PC-9 (cell line): Measurements from ENCODE around the gene PLAC1. TPM values are rescaled to one million over a fixed set of nuclear protein-coding genes. Genes with fewer than 3 reads are reported as not detected.

Experiments
- BruUV-seq: library from RNA; stranded (reverse); fragments of 400-500 nt; replicated peaks from 2 replicates; lab custom pipeline; 2021; lab: Mats Ljungman, UMichigan
- CTCF ChIA-PET: fragments of 300-600 bp; sonication (Branson Sonifier 250); formaldehyde crosslinking; loops from one replicate; lab custom pipeline; 2022; ENCODE audit warnings: antibody characterized with exemption; lab: Charles Lee
- POLR2A ChIA-PET: fragments of 300-600 bp; sonication (Branson Sonifier 250); formaldehyde crosslinking; loops from one replicate; lab custom pipeline; 2022; ENCODE audit warnings: antibody characterized with exemption; ENCODE audit not compliant: unreplicated experiment; lab: Charles Lee
- DNase-seq, 2 experiments: peaks; one replicate each; pipeline versions ENCODE4 v3.0.0 to v3.0.0-alpha.2; 2015 to 2022; ENCODE audit warnings: mixed read lengths in 1 of 2
- H2AFZ ChIP-seq: fragments of 200-600 bp; sonication (generic); 2 replicates; pipeline ENCODE4 v1.8.1; 2017; ENCODE audit warnings: antibody characterized with exemption
- H3F3A ChIP-seq: fragments of 200-600 bp; sonication (generic); 2 replicates; pipeline ENCODE4 v1.8.1; 2017; ENCODE audit warnings: antibody characterized with exemption, mild to moderate bottlenecking, low read depth; ENCODE audit not compliant: insufficient read depth
- H3K27ac ChIP-seq: fragments of 200-600 bp; sonication (generic); 2 replicates; pipeline ENCODE4 v1.6.1; 2016; ENCODE audit warnings: mixed run types
- H3K27me3 ChIP-seq: fragments of 200-600 bp; sonication (generic); 2 replicates; pipeline ENCODE4 v1.6.1; 2016; ENCODE audit warnings: low read depth, mixed run types; ENCODE audit not compliant: insufficient read depth
- H3K36me3 ChIP-seq: fragments of 200-600 bp; sonication (generic); 2 replicates; pipeline ENCODE4 v1.6.1; 2016; ENCODE audit warnings: low read depth, mixed run types
- H3K4me1 ChIP-seq: fragments of 200-600 bp; sonication (generic); replicated peaks from 2 replicates; pipeline ENCODE4 v1.6.1; 2016; ENCODE audit warnings: mixed run types; ENCODE audit not compliant: insufficient read depth
- H3K4me2 ChIP-seq: fragments of 200-600 bp; sonication (generic); 2 replicates; pipeline ENCODE4 v1.6.1; 2017; ENCODE audit warnings: mixed run types
- H3K4me3 ChIP-seq: fragments of 200-600 bp; sonication (generic); 2 replicates; pipeline ENCODE4 v1.6.1; 2016; ENCODE audit warnings: mixed run types
- H3K79me2 ChIP-seq: fragments of 200-600 bp; sonication (generic); 2 replicates; pipeline ENCODE4 v1.6.1; 2017; ENCODE audit warnings: low read depth, mixed run types
- H3K9me2 ChIP-seq: fragments of 200-600 bp; sonication (generic); 2 replicates; pipeline ENCODE4 v1.8.1; 2017; ENCODE audit warnings: mild to moderate bottlenecking; ENCODE audit not compliant: insufficient read depth
- H3K9me3 ChIP-seq: fragments of 200-600 bp; sonication (generic); 2 replicates; pipeline ENCODE4 v1.8.1; 2016; ENCODE audit warnings: low read depth; ENCODE audit not compliant: insufficient read depth
- H4K20me1 ChIP-seq: fragments of 200-600 bp; sonication (generic); 2 replicates; pipeline ENCODE4 v1.8.1; 2017; ENCODE audit not compliant: insufficient read depth
- CTCF ChIP-seq: fragments of 200-600 bp; sonication (generic); conservative IDR thresholded peaks from 2 replicates; pipeline ENCODE4 v1.6.1; 2017; ENCODE audit warnings: mixed run types, antibody characterized with exemption, mild to moderate bottlenecking, moderate library complexity
- EZH2 ChIP-seq: fragments of 200-600 bp; sonication (generic); IDR thresholded peaks from 2 replicates; pipeline ENCODE4 v1.8.0; 2017; ENCODE audit warnings: antibody characterized with exemption, low read depth
- intact Hi-C: fragments of 100-400 bp; cut with micrococcal nuclease; formaldehyde crosslinking; loops from one replicate; pipeline ENCODE4 v1.10.0; 2022; ENCODE audit not compliant: unreplicated experiment
- total RNA-seq: library from RNA; stranded (reverse); gene quantifications from 2 replicates; pipeline ENCODE4 v1.2.3, GENCODE V29; 2021

PLAC1 gene
- total RNA-seq, 1 experiment from 2014 or later, result 2.1 TPM

- Histone ChIP-seq H4K20me1 (no peaks in the 10 kb centered on the region), H3K4me3 (no peak overlapping the region), H3K79me2 (peaks cover 20% of the 10 kb centered on the region), H3K4me1 (peaks cover 44% of the 10 kb centered on the region), H3K27ac (no peak overlapping the region), H3K36me3 (0 out of 2 replicates have a peak, but pooled peaks cover 12% of the 10 kb centered on the region), H3K9me3 (no peaks in the 10 kb centered on the region; the same call in 1 of the 2 replicates), H3K27me3 (no peaks in the 10 kb centered on the region), H3K4me2 (no peak overlapping the region), H3F3A (peaks cover 36% of the 10 kb centered on the region), H3K9me2 (no peaks in the 10 kb centered on the region), H2AFZ (no peak overlapping the region)
- intact Hi-C loops, result no loop called here
- no TSS peak for BruUV-seq
- ChIA-PET POLR2A (interaction anchor here (0.7 kb wide), 1 partner anchor 134 kb away, joined by 4 read pairs; no protein-coding TSS in a partner anchor), CTCF (no interaction called here)
- DNase-seq, result no peak
- TF ChIP-seq CTCF, result no peak
- no peak for TF ChIP-seq EZH2
Observed at GRCh38 chrX:134544135-134544512, 114.1 kb downstream of the PLAC1 start.

- TF ChIP-seq CTCF (no peak), EZH2 (no peak)
- intact Hi-C loops, result no loop called here
- Histone ChIP-seq H4K20me1 (no peaks in the 10 kb centered on the region), H2AFZ (no peak overlapping the region), H3K4me1 (peaks cover 47% of the 10 kb centered on the region), H3K79me2 (peaks cover 19% of the 10 kb centered on the region), H3K27ac (peak overlapping the region; percentile 67; the same call in 1 of the 2 replicates), H3K9me2 (no peaks in the 10 kb centered on the region), H3K27me3 (no peaks in the 10 kb centered on the region), H3K36me3 (0 out of 2 replicates have a peak, but pooled peaks cover 12% of the 10 kb centered on the region), H3K4me3 (no peak overlapping the region), H3K9me3 (no peaks in the 10 kb centered on the region; the same call in 1 of the 2 replicates), H3F3A (peaks cover 30% of the 10 kb centered on the region), H3K4me2 (peak overlapping the region; percentile 59)
- ChIA-PET POLR2A (interaction anchor here (0.7 kb wide), 1 partner anchor 135 kb away, joined by 4 read pairs; no protein-coding TSS in a partner anchor), CTCF (no interaction called here)
- no peak for DNase-seq
- no TSS peak for BruUV-seq
Observed at GRCh38 chrX:134543288-134543687, 115.0 kb downstream of the PLAC1 start.

- peak overlapping the region; percentile 59 for H3K4me2 ChIP-seq
- peak; percentile 51 to 85 for DNase-seq
- BruUV-seq, result no TSS peak
- peaks cover 11% of the 10 kb centered on the region for H3K79me2 ChIP-seq
- no peaks in the 10 kb centered on the region for H3K27me3 ChIP-seq
- peak overlapping the region; percentile 25; the same call in 1 of the 2 replicates for H2AFZ ChIP-seq
- POLR2A ChIA-PET, result interaction anchor here (0.6 to 0.7 kb wide), 2 partner anchors 349 to 1583 kb away, joined by 3 read pairs; no protein-coding TSS in a partner anchor
- H3K9me3 ChIP-seq, result no peaks in the 10 kb centered on the region; the same call in 1 of the 2 replicates
- TF ChIP-seq CTCF (no peak), EZH2 (no peak)
- CTCF ChIA-PET, result interaction anchor here (1.3 kb wide), 1 partner anchor 22 kb away, joined by 9 read pairs; no protein-coding TSS in a partner anchor
- H3F3A ChIP-seq, result peaks cover 33% of the 10 kb centered on the region
- peak overlapping the region; percentile 67 for H3K27ac ChIP-seq
- H3K4me3 ChIP-seq, result 0 out of 2 replicates have a peak overlapping the region, but pooled peaks have one; percentile 11
- H3K36me3 ChIP-seq, result 0 out of 2 replicates have a peak, but pooled peaks cover 12% of the 10 kb centered on the region
- H3K4me1 ChIP-seq, result peaks cover 50% of the 10 kb centered on the region
- no peaks in the 10 kb centered on the region for H3K9me2 ChIP-seq
- intact Hi-C loops, result no loop called here
- no peaks in the 10 kb centered on the region for H4K20me1 ChIP-seq
Observed at GRCh38 chrX:134542485-134542884, 115.8 kb downstream of the PLAC1 start.
